ENCODE results near the gene LRTM2. TPM values are rescaled to one million over a fixed set of nuclear protein-coding genes. Genes with fewer than 3 reads are reported as not detected.

Gene LRTM2
- total RNA-seq, 1 experiment from 2014 or later: 0.07 TPM

- POLR2A ChIA-PET: no interaction called here
- H3K9me3 ChIP-seq (ENCODE audit: control insufficient read depth in 1 of 2, insufficient read depth in 1 of 2, low read depth in 1 of 2, low read length in 2 of 2): no peaks in the 10 kb centered on the region
- no peaks in the 10 kb centered on the region for H3K9me2 ChIP-seq (ENCODE audit: insufficient read depth)
- no peak for ATAC-seq
- no peak overlapping the region for H3K9ac ChIP-seq (ENCODE audit: low read length)
- no peaks in the 10 kb centered on the region for H4K20me1 ChIP-seq (ENCODE audit: insufficient read depth)
- DNase-seq (ENCODE audit: low read depth, low spot score): no peak
- no peaks in the 10 kb centered on the region for H3K27me3 ChIP-seq (ENCODE audit: insufficient read depth, low read length)
- no peaks in the 10 kb centered on the region for H3K79me2 ChIP-seq (ENCODE audit: insufficient read depth, low read length)
- H3K4me3 ChIP-seq (replicated peaks in 1 of 2; ENCODE audit: low read depth in 1 of 2, low read length in 2 of 2): no peak overlapping the region
- no peak overlapping the region for H3K27ac ChIP-seq (ENCODE audit: low read depth, low read length)
- H2AFZ ChIP-seq (ENCODE audit: low read depth, low read length, poor library complexity, severe bottlenecking): no peak overlapping the region
- RAD21 ChIA-PET (ENCODE audit: low non-redundant PET in 1 of 2, low total read pairs in 2 of 2, uncharacterized antibody in 2 of 2, unreplicated experiment in 2 of 2): no interaction called here
- no TSS peak for BruUV-seq (replicated peaks)
- intact Hi-C loops (cut with micrococcal nuclease): no loop called here
- CTCF ChIA-PET: no interaction called here
- no peak for TF ChIP-seq POLR2A (IDR thresholded peaks at IDR 0.05; ENCODE audit: borderline replicate concordance, extremely low read depth, insufficient read depth, insufficient read length)
- no peak for TF ChIP-seq RAD21 (IDR thresholded peaks at IDR 0.05; ENCODE audit: low read depth)
- no peak for TF ChIP-seq FOSL1 (IDR thresholded peaks at IDR 0.05; ENCODE audit: low read depth)
- TF ChIP-seq REST (IDR thresholded peaks at IDR 0.05; ENCODE audit: low read depth): no peak
- no peak for TF ChIP-seq SRF (IDR thresholded peaks at IDR 0.05; ENCODE audit: low read depth)
- TF ChIP-seq POLR2AphosphoS5 (IDR thresholded peaks at IDR 0.05; ENCODE audit: low read depth, low read length): no peak
- TF ChIP-seq CTCF (IDR thresholded peaks at IDR 0.05 in 2 of 3, conservative IDR thresholded peaks at IDR 0.05 in 1 of 3; ENCODE audit: borderline replicate concordance in 1 of 3, insufficient read depth in 1 of 3, low read depth in 2 of 3, low read length in 2 of 3): no peak
- TF ChIP-seq ATF3 (IDR thresholded peaks at IDR 0.05): no peak
- TF ChIP-seq SIN3A (IDR thresholded peaks at IDR 0.05; ENCODE audit: low read depth): no peak
- TF ChIP-seq CEBPB (IDR thresholded peaks at IDR 0.05; ENCODE audit: low read depth): no peak
- no peak for TF ChIP-seq ZBTB33 (IDR thresholded peaks at IDR 0.05; ENCODE audit: extremely low read depth, insufficient replicate concordance, low read length)
- TF ChIP-seq ELF1 (IDR thresholded peaks at IDR 0.05; ENCODE audit: borderline replicate concordance, low read depth): no peak
- no peak for TF ChIP-seq EZH2 (IDR thresholded peaks at IDR 0.05)
- no peak for TF ChIP-seq SP1 (IDR thresholded peaks at IDR 0.05; ENCODE audit: low read depth)
- no peak for TF ChIP-seq ZFX (IDR thresholded peaks at IDR 0.05)
- no peak for TF ChIP-seq EGR1 (IDR thresholded peaks at IDR 0.05; ENCODE audit: low read depth)
- no peak for TF ChIP-seq MAX (IDR thresholded peaks at IDR 0.05)
- H3K4me1 ChIP-seq (ENCODE audit: control insufficient read depth in 1 of 2, insufficient read depth in 2 of 2, low read length in 2 of 2): no peaks in the 10 kb centered on the region
- no peaks in the 10 kb centered on the region for H3K36me3 ChIP-seq (ENCODE audit: control insufficient read depth in 1 of 2, insufficient read depth in 2 of 2, low read length in 2 of 2)
- H3K4me2 ChIP-seq (ENCODE audit: low read length): no peak overlapping the region
Measured at GRCh38 chr12:1883513-1883912, 63.1 kb downstream of the LRTM2 start.
